Ishikawa (cell line): ENCODE measurements around the gene PPP1R9A.

Experiments used
- CEBPB ChIP-seq: IDR thresholded peaks from 2 replicates; pipeline ENCODE4 v1.6.1; 2012
- CREB1 ChIP-seq: IDR thresholded peaks from 2 replicates; pipeline ENCODE4 v1.6.1; 2012; ENCODE audit warnings: low read depth
- EGR1 ChIP-seq: IDR thresholded peaks from 2 replicates; pipeline ENCODE4 v1.6.1; 2012
- EP300 ChIP-seq: IDR thresholded peaks from 2 replicates; pipeline ENCODE4 v1.6.1; 2012; ENCODE audit warnings: borderline replicate concordance
- FOXM1 ChIP-seq: IDR thresholded peaks from 2 replicates; pipeline ENCODE4 v1.6.1; 2012; ENCODE audit warnings: low read depth, borderline replicate concordance
- MAX ChIP-seq: IDR thresholded peaks from 2 replicates; pipeline ENCODE4 v1.6.1; 2012
- NFIC ChIP-seq: IDR thresholded peaks from 2 replicates; pipeline ENCODE4 v1.6.1; 2012
- RAD21 ChIP-seq: IDR thresholded peaks from 2 replicates; pipeline ENCODE4 v1.6.1; 2012; ENCODE audit warnings: low read depth
- TAF1 ChIP-seq: IDR thresholded peaks from 2 replicates; pipeline ENCODE4 v1.6.1; 2012; ENCODE audit warnings: low read depth, mild to moderate bottlenecking
- TCF12 ChIP-seq: IDR thresholded peaks from 2 replicates; pipeline ENCODE4 v1.6.1; 2012; ENCODE audit warnings: low read depth
- TEAD4 ChIP-seq: IDR thresholded peaks from 2 replicates; pipeline ENCODE4 v1.6.1; 2012
- YY1 ChIP-seq: IDR thresholded peaks from 2 replicates; pipeline ENCODE4 v1.6.1; 2012; ENCODE audit warnings: low read depth
- ZBTB7A ChIP-seq: IDR thresholded peaks from 2 replicates; pipeline ENCODE4 v1.6.1; 2012; ENCODE audit warnings: low read depth
- TF ChIP-seq, protein P1 (sequence below): IDR thresholded peaks from 2 replicates; pipeline ENCODE4 v1.6.1; 2012; ENCODE audit warnings: low read depth, mild to moderate bottlenecking
- TF ChIP-seq, protein P2 (sequence below): IDR thresholded peaks from 2 replicates; pipeline ENCODE4 v1.6.1; 2012

The PPP1R9A gene

DNA sequence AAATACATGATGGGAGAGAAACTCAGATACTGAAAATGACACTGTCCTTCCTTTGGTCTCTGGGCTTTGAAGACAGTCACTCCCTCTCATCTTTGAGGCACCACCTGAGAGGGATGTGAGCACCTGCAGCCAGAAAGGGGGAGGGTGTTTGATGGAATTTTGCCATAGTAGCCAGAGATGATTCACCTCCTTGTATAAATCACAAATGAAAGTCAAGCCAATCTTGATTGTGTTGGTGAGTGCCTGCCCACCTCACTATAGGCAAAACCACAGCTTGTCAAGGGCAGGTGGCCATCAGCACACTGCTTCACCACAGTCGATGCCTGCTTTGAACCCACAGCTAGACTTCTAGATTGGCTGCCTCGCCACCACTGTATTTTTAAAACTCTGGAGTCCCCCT lies 368.7 kb downstream of the PPP1R9A start:
- TF ChIP-seq EP300: no peak
- TF ChIP-seq TCF12: no peak

DNA sequence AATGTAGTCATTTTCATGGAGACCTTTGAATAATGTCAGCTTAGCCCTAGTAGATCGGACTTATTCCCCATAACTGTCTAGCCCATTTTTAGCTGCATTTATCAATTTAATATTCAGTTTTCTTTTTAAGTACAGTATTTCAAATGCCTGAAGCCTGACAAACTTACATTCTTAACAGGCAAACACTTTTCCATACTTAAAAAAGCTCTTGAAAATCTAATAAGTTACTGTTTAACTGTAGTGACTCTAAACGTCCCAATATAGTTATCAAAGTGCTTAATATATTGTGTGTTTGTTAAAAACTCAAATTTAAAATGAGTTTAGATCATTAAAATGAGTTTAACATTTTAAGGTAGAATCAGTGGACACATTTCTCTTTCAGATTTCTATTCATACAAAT lies 372.0 kb downstream of the PPP1R9A start:
- TF ChIP-seq FOXM1 (no peak), CEBPB (no peak), MAX (no peak), YY1 (no peak), TCF12 (no peak), ZBTB7A (no peak), RAD21 (no peak), NFIC (no peak), TAF1 (no peak), TEAD4 (no peak), CREB1 (no peak), EP300 (no peak), EGR1 (no peak)
- TF ChIP-seq, protein P1, sequence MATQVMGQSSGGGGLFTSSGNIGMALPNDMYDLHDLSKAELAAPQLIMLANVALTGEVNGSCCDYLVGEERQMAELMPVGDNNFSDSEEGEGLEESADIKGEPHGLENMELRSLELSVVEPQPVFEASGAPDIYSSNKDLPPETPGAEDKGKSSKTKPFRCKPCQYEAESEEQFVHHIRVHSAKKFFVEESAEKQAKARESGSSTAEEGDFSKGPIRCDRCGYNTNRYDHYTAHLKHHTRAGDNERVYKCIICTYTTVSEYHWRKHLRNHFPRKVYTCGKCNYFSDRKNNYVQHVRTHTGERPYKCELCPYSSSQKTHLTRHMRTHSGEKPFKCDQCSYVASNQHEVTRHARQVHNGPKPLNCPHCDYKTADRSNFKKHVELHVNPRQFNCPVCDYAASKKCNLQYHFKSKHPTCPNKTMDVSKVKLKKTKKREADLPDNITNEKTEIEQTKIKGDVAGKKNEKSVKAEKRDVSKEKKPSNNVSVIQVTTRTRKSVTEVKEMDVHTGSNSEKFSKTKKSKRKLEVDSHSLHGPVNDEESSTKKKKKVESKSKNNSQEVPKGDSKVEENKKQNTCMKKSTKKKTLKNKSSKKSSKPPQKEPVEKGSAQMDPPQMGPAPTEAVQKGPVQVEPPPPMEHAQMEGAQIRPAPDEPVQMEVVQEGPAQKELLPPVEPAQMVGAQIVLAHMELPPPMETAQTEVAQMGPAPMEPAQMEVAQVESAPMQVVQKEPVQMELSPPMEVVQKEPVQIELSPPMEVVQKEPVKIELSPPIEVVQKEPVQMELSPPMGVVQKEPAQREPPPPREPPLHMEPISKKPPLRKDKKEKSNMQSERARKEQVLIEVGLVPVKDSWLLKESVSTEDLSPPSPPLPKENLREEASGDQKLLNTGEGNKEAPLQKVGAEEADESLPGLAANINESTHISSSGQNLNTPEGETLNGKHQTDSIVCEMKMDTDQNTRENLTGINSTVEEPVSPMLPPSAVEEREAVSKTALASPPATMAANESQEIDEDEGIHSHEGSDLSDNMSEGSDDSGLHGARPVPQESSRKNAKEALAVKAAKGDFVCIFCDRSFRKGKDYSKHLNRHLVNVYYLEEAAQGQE: no peak
- TF ChIP-seq, protein P2, sequence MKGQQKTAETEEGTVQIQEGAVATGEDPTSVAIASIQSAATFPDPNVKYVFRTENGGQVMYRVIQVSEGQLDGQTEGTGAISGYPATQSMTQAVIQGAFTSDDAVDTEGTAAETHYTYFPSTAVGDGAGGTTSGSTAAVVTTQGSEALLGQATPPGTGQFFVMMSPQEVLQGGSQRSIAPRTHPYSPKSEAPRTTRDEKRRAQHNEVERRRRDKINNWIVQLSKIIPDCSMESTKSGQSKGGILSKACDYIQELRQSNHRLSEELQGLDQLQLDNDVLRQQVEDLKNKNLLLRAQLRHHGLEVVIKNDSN: no peak

DNA sequence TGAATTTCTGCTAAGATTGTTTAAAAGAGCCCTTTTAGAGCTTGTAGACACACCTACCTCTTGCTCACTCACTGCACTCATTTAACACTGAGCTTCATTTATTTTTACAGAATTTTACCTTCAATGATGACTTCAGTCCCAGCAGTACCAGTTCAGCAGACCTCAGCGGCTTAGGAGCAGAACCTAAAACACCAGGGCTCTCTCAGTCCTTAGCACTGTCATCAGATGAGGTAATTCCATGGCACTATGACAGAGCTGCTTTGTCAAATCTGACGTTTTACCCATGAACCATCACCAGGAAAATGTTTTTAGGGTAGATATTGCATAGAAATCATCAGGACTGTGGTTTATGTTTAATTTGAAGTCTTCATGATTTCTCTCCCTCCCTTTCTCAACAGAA lies 378.7 kb downstream of the PPP1R9A start:
- TF ChIP-seq CEBPB (no peak), RAD21 (no peak), CREB1 (no peak), TEAD4 (no peak), ZBTB7A (no peak), NFIC (no peak), TCF12 (no peak), TAF1 (no peak), YY1 (no peak), FOXM1 (no peak), EP300 (no peak), EGR1 (no peak), MAX (no peak)
- TF ChIP-seq, protein P2: no peak
- TF ChIP-seq, protein P1: no peak

- TF ChIP-seq EP300: no peak
- TF ChIP-seq MAX: no peak
- TF ChIP-seq RAD21: no peak
- TF ChIP-seq TCF12: no peak
- no peak for TF ChIP-seq CEBPB
- no peak for TF ChIP-seq EGR1
- no peak for TF ChIP-seq ZBTB7A
Measured at GRCh38 chr7:95290166-95290830, 382.9 kb downstream of the PPP1R9A start.

DNA sequence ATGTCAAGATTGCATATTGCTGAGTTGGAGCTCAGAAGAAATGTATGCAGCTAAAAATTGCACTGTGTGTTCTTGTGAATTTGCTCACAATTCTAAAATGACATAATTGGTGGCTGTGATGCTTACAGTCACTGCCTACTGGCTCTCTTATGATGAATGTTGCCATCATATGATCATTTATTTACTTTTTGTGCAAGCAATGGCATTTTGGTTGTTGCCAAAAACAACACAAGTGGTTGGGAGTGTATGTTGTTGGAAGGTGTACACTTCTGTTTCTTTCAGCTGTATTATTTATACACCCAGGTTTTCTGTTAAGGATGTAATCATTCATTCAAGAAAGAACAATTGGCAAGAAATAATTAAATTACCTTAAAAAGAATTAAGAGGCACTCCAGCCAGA lies 388.0 kb downstream of the PPP1R9A start:
- TF ChIP-seq TAF1 (no peak), CREB1 (no peak), CEBPB (no peak), EGR1 (no peak), RAD21 (no peak), ZBTB7A (no peak), YY1 (no peak), EP300 (no peak), FOXM1 (no peak), TCF12 (no peak), TEAD4 (no peak)

DNA sequence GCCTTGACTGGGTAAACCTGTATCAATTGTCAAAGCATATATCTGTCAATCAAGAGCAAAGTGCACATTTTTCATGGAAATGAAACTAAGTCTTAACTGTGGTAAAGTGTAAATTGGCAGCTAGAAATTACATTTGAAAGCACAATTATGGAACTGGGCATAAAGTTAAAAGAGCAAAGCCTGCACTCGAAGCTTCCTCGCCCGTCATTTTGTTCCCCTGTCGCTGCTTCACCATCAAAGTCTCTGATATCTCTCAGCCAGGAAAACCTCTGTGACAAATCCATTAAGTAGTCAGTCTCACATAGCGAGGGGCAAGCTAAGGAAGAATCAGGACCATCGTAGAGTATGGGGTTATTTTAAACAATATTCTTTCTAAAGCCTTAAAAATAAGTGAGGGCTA lies 389.1 kb downstream of the PPP1R9A start:
- TF ChIP-seq TEAD4: no peak
- TF ChIP-seq CREB1: no peak
- no peak for TF ChIP-seq ZBTB7A
- no peak for TF ChIP-seq CEBPB
- TF ChIP-seq, protein P2: no peak
- TF ChIP-seq NFIC: no peak
- TF ChIP-seq TCF12: no peak
